ENCODE data around the gene PCDH9.

Gene PCDH9

DNA sequence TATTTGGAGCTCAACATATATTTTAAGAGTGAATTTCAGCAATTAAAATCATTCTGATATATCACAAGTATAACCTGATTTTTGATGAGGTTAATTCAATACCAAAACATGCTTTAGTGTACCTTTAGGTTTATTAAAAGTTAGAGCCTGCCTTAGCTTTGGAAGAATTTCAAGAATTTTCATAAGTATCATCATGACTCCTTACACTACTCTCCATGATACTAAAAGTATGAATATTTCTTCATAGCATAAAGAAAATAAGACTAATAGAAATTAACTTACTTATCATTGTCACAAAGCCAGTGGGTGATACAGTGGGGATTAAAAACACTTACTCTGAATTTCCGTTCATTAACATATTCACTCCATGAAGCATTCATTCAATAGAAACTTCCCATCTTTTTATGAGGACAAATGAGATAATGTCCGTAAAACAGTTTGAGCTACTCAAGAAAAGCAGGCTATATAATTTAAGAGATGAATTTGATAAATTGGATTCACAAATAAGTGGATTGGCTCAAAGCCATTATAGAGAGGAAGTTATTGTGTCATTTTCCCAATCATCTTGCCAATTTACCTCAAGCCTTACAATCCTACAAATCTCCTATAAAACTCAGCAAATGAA, 214.0 kb downstream of the PCDH9 start:
- H3K27me3 ChIP-seq (ENCODE audit: insufficient read depth, low read length), result no peaks in the 10 kb centered on the region
- no peaks in the 10 kb centered on the region for H3K36me3 ChIP-seq (ENCODE audit: insufficient read depth, low read length)
- no peak overlapping the region for H3K9ac ChIP-seq (ENCODE audit: low read depth, low read length)
- 95% methylated on average over 2 of the region's 2 CpGs for WGBS
- no peak overlapping the region for H3K4me3 ChIP-seq (ENCODE audit: low read length)
- H3K27ac ChIP-seq (ENCODE audit: low read depth, low read length), result no peak overlapping the region
- no peaks in the 10 kb centered on the region for H3K9me3 ChIP-seq (ENCODE audit: insufficient read depth, low read depth, low read length)
- no peaks in the 10 kb centered on the region; the same call in 1 of the 2 replicates for H3K4me1 ChIP-seq (ENCODE audit: insufficient read depth, low read length)

DNA sequence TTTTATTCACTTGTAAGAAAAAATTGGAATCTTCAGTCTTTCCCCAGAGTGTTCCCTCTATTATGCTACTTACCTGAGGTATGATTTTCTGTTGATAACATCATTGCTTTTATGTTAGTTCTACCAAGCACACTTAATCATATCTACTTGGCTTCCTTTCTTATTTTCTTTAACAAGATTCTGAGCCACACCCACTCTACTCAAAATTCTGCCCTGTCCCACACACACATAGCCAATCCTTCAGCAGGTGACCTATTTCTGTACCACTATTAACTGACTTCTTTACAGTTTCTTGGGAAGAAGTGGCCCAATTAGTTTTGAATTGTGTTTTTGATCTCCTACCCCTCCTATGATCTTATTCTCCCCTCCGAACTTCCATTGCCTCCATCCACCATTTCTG, 215.7 kb downstream of the PCDH9 start:
- no peak overlapping the region for H3K27ac ChIP-seq (ENCODE audit: low read depth, low read length)
- H3K27me3 ChIP-seq (ENCODE audit: insufficient read depth, low read length), result no peaks in the 10 kb centered on the region
- H3K9me3 ChIP-seq (ENCODE audit: insufficient read depth, low read depth, low read length), result no peaks in the 10 kb centered on the region

DNA sequence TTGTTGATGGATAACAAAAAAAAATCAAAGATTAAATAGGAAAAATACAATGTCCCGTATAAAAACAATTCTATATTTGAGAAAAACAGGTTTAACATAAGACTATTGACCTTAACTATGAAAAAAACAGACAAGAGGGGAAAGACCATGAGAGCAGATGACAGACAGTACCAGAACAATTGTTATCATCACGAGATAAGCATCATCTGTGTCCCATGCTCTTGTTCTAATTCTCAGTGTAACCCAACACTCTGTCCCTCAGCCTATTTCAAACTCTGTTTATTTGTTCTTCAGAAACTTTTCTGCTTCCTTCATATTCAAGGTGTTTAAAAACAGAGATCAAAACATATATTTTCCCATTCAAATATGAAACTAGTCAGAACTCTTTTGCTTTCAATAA, 216.4 kb downstream of the PCDH9 start:
- Histone ChIP-seq H3K9ac (ENCODE audit: low read depth, low read length) (no peak overlapping the region), H3K4me1 (ENCODE audit: insufficient read depth, low read length) (peaks cover 19% of the 10 kb centered on the region; the same call in 1 of the 2 replicates), H3K9me3 (ENCODE audit: insufficient read depth, low read depth, low read length) (no peaks in the 10 kb centered on the region), H3K27me3 (ENCODE audit: insufficient read depth, low read length) (no peaks in the 10 kb centered on the region), H3K27ac (ENCODE audit: low read depth, low read length) (no peak overlapping the region), H3K36me3 (ENCODE audit: insufficient read depth, low read length) (no peaks in the 10 kb centered on the region), H3K4me3 (ENCODE audit: low read length) (no peak overlapping the region)
- WGBS, result 89% methylated on average over 1 of the region's 2 CpGs

More for the DNA sequence above, 215.7 kb downstream of the PCDH9 start:
- H3K9ac ChIP-seq (ENCODE audit: low read depth, low read length), result no peak overlapping the region
- peaks cover 15% of the 10 kb centered on the region; the same call in 1 of the 2 replicates for H3K4me1 ChIP-seq (ENCODE audit: insufficient read depth, low read length)
- WGBS, result 88% methylated on average over 1 of the region's 1 CpG
- H3K36me3 ChIP-seq (ENCODE audit: insufficient read depth, low read length), result no peaks in the 10 kb centered on the region
- no peak overlapping the region for H3K4me3 ChIP-seq (ENCODE audit: low read length)

DNA sequence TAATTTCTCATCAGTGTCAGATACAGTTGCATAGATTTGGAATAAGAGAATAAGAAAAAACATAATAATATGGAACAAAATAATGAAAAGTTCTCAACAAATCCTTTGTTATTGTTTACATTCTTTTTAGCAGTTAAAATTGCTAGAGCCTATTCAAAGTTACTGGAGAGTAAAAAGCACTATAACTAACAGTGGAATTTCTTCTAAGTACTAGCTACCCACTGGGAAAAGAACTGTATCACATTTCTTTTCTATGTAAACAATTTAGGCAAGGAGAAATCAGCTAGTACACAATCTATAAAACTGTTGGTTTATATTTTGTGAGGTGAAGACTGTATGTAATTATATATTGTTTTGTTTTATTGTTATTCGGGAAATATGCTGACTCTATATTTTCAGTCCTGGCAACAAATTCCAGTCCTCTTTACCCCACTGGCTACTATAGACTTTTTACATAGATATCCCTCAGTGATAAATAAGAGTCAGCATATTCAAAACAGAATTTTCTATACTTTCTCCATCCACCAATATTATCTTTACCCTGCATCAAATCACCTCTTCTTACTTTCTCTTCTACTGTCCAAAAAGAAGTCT, 222.0 kb downstream of the PCDH9 start:
- H3K27me3 ChIP-seq (ENCODE audit: insufficient read depth, low read length), result no peaks in the 10 kb centered on the region
- no peak overlapping the region for H3K9ac ChIP-seq (ENCODE audit: low read depth, low read length)
- no peak overlapping the region for H3K27ac ChIP-seq (ENCODE audit: low read depth, low read length)
- H3K9me3 ChIP-seq (ENCODE audit: insufficient read depth, low read depth, low read length), result no peaks in the 10 kb centered on the region
- peaks cover 19% of the 10 kb centered on the region; the same call in 1 of the 2 replicates for H3K4me1 ChIP-seq (ENCODE audit: insufficient read depth, low read length)
- H3K4me3 ChIP-seq (ENCODE audit: low read length), result no peak overlapping the region
- 100% methylated on average over 1 of the region's 1 CpG for WGBS
- H3K36me3 ChIP-seq (ENCODE audit: insufficient read depth, low read length), result no peaks in the 10 kb centered on the region

DNA sequence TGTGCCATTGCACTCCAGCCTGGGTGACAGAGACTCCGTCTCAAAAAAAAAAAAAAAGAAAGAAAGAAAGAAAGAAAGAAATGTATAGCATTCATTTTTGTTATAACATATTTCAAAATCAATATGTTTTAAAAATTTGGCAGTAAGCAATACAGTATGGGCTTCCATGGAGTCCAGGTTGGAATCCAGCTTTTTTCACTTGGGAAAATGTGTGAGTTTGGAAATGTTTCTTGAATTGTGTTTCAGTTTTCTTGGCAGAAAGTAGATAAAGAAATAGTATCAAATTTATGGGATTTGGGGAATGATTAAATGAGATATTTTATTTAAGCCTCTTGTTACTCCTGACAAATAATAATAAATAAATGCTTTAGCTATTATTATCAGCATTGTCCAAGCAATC, 225.6 kb downstream of the PCDH9 start:
- H3K4me1 ChIP-seq (ENCODE audit: insufficient read depth, low read length), result peaks cover 5% of the 10 kb centered on the region; the same call in 1 of the 2 replicates
- H3K27me3 ChIP-seq (ENCODE audit: insufficient read depth, low read length), result no peaks in the 10 kb centered on the region
- H3K9me3 ChIP-seq (ENCODE audit: insufficient read depth, low read depth, low read length), result no peaks in the 10 kb centered on the region
- no peak overlapping the region for H3K9ac ChIP-seq (ENCODE audit: low read depth, low read length)
- no peaks in the 10 kb centered on the region for H3K36me3 ChIP-seq (ENCODE audit: insufficient read depth, low read length)
- no peak overlapping the region for H3K4me3 ChIP-seq (ENCODE audit: low read length)
- WGBS, result no CpG with 5 or more reads among the region's 1 CpG
- H3K27ac ChIP-seq (ENCODE audit: low read depth, low read length), result no peak overlapping the region

DNA sequence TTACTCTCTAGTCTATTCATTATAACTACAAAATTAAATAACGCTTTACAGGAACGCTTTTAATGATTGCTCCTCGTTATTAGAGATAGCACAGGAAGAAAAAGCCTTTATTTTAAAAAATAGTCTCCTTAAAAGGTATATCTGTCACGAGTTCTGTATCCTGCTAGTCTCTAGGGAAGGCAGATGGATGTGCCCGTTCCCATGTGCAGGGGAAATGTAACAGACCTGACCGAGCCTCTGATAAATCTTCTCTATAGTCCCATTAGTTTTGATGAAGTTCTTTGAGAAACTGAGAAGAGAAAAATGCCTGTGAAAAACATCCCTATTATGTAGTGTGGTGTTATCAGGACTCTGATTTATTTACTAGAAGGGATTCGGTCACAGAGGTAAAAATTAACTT, 226.4 kb downstream of the PCDH9 start:
- H3K4me1 ChIP-seq (ENCODE audit: insufficient read depth, low read length), result no peaks in the 10 kb centered on the region
- no peak overlapping the region for H3K4me3 ChIP-seq (ENCODE audit: low read length)
- H3K27ac ChIP-seq (ENCODE audit: low read depth, low read length), result no peak overlapping the region
- no peaks in the 10 kb centered on the region for H3K36me3 ChIP-seq (ENCODE audit: insufficient read depth, low read length)
- H3K27me3 ChIP-seq (ENCODE audit: insufficient read depth, low read length), result no peaks in the 10 kb centered on the region
- WGBS, result 96% methylated on average over 6 of the region's 7 CpGs
- no peak overlapping the region for H3K9ac ChIP-seq (ENCODE audit: low read depth, low read length)
- no peaks in the 10 kb centered on the region for H3K9me3 ChIP-seq (ENCODE audit: insufficient read depth, low read depth, low read length)

DNA sequence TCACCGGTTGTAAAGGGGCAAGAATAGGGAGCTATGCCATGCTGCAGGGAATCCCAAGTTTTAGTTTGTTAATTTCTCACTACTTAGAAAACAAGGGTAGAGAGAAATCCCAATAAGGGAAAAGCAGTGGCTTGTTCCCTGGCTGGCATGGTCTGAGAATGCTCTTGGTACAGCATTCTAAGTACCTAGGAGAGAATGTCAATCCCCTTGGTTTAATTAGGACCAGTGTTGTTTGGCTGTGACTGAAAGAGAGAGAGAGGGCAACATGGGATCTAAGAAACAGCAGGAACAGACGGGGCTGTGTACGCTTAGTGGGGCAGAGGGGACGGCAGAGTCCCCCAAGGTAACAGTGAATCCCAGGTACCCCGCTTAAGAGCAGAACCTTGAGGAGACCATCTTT, 228.8 kb downstream of the PCDH9 start:
- no peaks in the 10 kb centered on the region for H3K27me3 ChIP-seq (ENCODE audit: insufficient read depth, low read length)
- no peaks in the 10 kb centered on the region for H3K36me3 ChIP-seq (ENCODE audit: insufficient read depth, low read length)
- H3K27ac ChIP-seq (ENCODE audit: low read depth, low read length), result no peak overlapping the region
- no peaks in the 10 kb centered on the region for H3K4me1 ChIP-seq (ENCODE audit: insufficient read depth, low read length)
- 93% methylated on average over 5 of the region's 5 CpGs for WGBS
- H3K9ac ChIP-seq (ENCODE audit: low read depth, low read length), result no peak overlapping the region
- no peaks in the 10 kb centered on the region for H3K9me3 ChIP-seq (ENCODE audit: insufficient read depth, low read depth, low read length)
- no peak overlapping the region for H3K4me3 ChIP-seq (ENCODE audit: low read length)

DNA sequence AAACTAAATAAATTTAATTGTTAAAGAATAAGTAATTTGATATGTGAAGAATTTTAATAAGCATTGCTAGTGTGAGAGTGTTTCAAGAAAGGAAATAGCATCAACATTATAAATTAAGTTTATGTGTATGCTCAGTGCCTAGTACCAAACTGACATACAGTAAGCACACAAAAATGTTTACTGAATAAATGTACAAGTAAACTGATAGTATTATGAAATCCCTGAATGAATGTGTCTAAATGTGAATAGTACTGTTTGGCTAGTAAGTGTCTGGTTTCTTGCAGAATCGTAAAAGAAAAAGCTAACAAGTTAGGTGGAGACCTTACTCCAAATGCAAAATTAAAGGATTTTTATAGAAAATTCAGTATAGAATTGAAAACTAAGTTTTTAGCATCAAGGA, 233.6 kb downstream of the PCDH9 start:
- Histone ChIP-seq H3K27ac (ENCODE audit: low read depth, low read length) (no peak overlapping the region), H3K27me3 (ENCODE audit: insufficient read depth, low read length) (no peaks in the 10 kb centered on the region), H3K9ac (ENCODE audit: low read depth, low read length) (no peak overlapping the region), H3K36me3 (ENCODE audit: insufficient read depth, low read length) (no peaks in the 10 kb centered on the region), H3K9me3 (ENCODE audit: insufficient read depth, low read depth, low read length) (no peaks in the 10 kb centered on the region), H3K4me1 (ENCODE audit: insufficient read depth, low read length) (peaks cover 15% of the 10 kb centered on the region), H3K4me3 (ENCODE audit: low read length) (no peak overlapping the region)
- 100% methylated on average over 1 of the region's 1 CpG for WGBS

DNA sequence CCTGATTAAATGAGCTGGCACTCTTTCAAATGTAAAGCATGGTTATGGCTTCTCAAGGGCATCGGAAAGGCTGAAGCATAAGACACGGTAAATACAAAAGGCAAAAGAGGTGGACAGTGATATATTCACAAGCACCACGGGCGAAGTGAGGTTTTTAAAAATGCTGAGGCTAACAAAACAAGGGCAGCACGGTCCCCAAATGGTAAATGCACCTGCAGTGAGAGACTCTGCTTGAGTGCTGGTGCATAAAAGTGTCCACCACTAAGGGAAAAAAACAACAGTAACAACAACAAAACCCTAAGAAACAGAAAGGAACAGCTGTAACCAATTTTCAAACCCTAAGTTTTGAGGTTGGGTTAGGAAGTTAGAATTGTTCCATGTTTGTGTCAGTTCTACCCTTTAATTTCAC, 234.9 kb downstream of the PCDH9 start:
- WGBS, result 88% methylated on average over 5 of the region's 5 CpGs
- Histone ChIP-seq H3K4me3 (ENCODE audit: low read length) (no peak overlapping the region), H3K36me3 (ENCODE audit: insufficient read depth, low read length) (no peaks in the 10 kb centered on the region), H3K27me3 (ENCODE audit: insufficient read depth, low read length) (no peaks in the 10 kb centered on the region), H3K4me1 (ENCODE audit: insufficient read depth, low read length) (peaks cover 15% of the 10 kb centered on the region), H3K9me3 (ENCODE audit: insufficient read depth, low read depth, low read length) (no peaks in the 10 kb centered on the region), H3K9ac (ENCODE audit: low read depth, low read length) (no peak overlapping the region), H3K27ac (ENCODE audit: low read depth, low read length) (no peak overlapping the region)

DNA sequence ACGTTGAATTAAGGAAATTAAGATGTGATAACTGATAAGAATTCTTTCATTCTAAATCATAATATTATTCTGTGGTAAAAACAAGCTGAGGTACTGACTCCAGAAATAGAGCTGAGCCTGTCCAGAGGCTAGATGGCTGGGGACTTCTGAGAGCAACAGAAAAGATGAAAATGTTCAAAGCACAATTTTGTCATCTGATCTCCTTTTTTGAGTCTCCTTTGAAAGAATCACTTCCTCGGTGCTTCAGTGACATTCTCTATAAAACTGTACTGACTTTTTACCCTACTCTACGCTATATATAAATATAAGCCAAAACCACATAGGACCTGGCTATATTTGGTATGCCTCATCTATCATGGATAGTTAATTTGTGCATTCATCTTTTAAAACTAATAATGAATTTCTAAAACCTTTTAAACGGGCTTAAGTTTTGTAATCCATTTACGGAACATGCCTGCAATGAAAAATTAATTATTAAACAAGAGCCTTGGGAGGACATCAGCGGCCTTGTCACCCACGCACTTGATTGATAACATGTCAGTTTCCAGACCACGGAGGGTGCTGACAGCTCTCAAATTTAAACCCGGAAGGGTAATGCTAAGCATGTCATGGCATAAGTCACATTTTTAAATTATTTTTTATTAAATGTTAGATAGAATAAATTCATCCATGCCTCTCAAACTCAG, 235.5 kb downstream of the PCDH9 start:
- 78% methylated on average over 9 of the region's 9 CpGs for WGBS
- no peak overlapping the region for H3K4me3 ChIP-seq (ENCODE audit: low read length)
- no peaks in the 10 kb centered on the region for H3K9me3 ChIP-seq (ENCODE audit: insufficient read depth, low read depth, low read length)
- H3K9ac ChIP-seq (ENCODE audit: low read depth, low read length), result no peak overlapping the region
- peaks cover 15% of the 10 kb centered on the region for H3K4me1 ChIP-seq (ENCODE audit: insufficient read depth, low read length)
- no peak overlapping the region for H3K27ac ChIP-seq (ENCODE audit: low read depth, low read length)
- H3K36me3 ChIP-seq (ENCODE audit: insufficient read depth, low read length), result no peaks in the 10 kb centered on the region
- H3K27me3 ChIP-seq (ENCODE audit: insufficient read depth, low read length), result no peaks in the 10 kb centered on the region

DNA sequence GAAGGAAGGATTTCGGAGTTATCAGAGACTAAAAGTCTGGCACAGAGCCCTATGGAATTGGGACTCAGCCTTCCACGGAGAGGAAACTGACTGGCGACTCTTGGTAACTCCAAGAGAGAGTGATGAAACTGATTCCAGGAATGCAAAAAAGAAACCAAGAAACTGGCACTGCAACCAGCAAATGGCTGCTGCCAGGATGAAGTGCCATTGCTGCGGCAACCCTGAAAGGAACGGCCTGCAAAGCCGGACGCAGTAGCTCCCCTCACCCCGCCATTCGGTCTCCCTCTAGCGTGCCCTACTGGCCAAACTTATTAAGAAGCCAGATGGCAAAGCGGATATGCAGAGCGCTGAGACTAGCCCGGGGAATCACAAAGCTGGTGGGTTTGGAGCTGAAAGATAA, 236.0 kb downstream of the PCDH9 start:
- peaks cover 15% of the 10 kb centered on the region for H3K4me1 ChIP-seq (ENCODE audit: insufficient read depth, low read length)
- no peaks in the 10 kb centered on the region for H3K9me3 ChIP-seq (ENCODE audit: insufficient read depth, low read depth, low read length)
- H3K4me3 ChIP-seq (ENCODE audit: low read length), result peak overlapping the region; percentile 10; the same call in 1 of the 2 replicates
- no peaks in the 10 kb centered on the region for H3K36me3 ChIP-seq (ENCODE audit: insufficient read depth, low read length)
- WGBS, result 20% methylated on average over 13 of the region's 13 CpGs
- no peak overlapping the region for H3K27ac ChIP-seq (ENCODE audit: low read depth, low read length)
- no peak overlapping the region for H3K9ac ChIP-seq (ENCODE audit: low read depth, low read length)
- H3K27me3 ChIP-seq (ENCODE audit: insufficient read depth, low read length), result no peaks in the 10 kb centered on the region

Data from HUES64 (cell line).